Left cardiac atrium (tissue), 4 donors: ENCODE results near the gene DNAJC5. TPM values are rescaled to one million over a fixed set of nuclear protein-coding genes. Genes with fewer than 3 reads are reported as not detected.
"Not testable (repeated sequence)": the region's sequence is repeated elsewhere in the genome, so short reads cannot be mapped to it uniquely, and the experiment has no call there.

Source experiments
- ATAC-seq, 2 donors: fragments of 200-7000 bp; cut with Tn5 transposase; one replicate each; pipeline ENCODE4 v1.9.1; 2020; ENCODE audit warnings: mild to moderate bottlenecking in 2 of 2, moderate library complexity in 2 of 2
- DNase-seq: peaks from one replicate; pipeline ENCODE4 v3.0.0-alpha.2; 2020
- intact Hi-C, 2 donors: fragments of 100-400 bp; cut with DNase I; formaldehyde crosslinking; loops; one replicate each; pipeline versions ENCODE4 v1.14.1 to v1.15.1; 2022 to 2023
- total RNA-seq, 2 donors: library from RNA; stranded (reverse); fragmentation: NEBNext Ultra II Directional; extraction: Animal tissue kit (Norgen Biotek cat#: 25700); gene quantifications; one replicate each; pipeline ENCODE4 v1.2.1, GENCODE V29; 2021
- donor health status: DM: no; HTN: yes; CAD: no.
- donor health status: DM: no; HTN: yes; CAD: no; lungs with severe emphysema.
- donor health status: DM: yes; HTN: yes; CAD: no.
- donor health status: Dilated cardiomyopathy.

DNAJC5 gene
- total RNA-seq, 2 donors from 2014 or later = 41.9 to 53.4 TPM

- DNase-seq (peak; percentile 31), ATAC-seq (no peak)
- intact Hi-C loops = no loop called here
These were observed 74.2 kb downstream of the DNAJC5 start for GRCh38 chr20:63968928-63969760.

DNA sequence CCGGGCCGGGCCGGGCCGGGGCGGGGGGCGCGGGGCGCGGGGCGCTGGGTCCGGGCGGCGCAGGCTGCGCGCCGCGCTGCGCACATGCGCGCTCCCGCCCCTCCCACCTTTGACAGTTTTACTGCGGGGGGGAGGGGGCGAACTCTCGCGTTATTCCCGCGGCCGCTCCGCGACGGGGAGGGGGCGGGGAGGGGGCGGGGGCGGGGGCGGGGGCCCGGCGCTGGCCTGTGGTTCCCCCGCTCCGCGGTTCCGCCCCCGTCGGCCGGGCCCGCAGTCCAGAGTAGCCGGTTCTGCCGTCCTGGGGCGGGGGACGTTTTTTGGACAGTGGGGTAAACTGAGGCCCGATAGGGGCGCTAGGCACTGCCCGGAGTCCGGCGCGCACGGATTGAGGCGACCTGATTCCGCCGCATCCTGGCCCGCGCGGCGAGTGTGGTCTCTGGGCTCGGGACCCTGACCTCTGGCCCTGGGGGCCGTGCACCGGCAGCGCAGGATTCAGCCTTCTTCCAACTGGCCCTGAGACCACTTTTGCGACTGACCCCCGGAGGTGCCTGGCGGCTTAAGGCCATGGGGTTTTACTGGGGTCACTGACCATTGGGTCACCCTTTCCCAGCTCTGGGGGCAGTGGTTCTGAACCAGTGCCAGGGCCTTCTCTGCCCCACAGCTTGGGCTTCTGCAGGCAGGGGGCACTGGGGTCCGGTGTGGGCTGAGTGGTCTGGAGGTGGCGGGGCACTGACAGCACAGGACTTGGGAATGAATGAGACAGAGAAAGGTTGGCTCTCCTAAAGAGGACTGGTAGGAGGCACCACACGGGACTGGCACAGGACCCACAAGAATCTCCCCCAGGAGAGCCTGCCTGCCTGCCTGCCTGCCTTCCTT is 75.2 kb downstream of the DNAJC5 start, which contains the start of gene ZNF512B:
ZNF512B (minus strand) TSS at position 93 of the 876 bp plus-strand sequence. CDS start 1,980 bp downstream, outside the sequence.
- DNase-seq (peak; percentile 82), ATAC-seq (peak; percentile 43 to 64)
- intact Hi-C loops = loop anchor here (5.0 kb wide), 3 partner anchors 63 to 433 kb away; partner anchors contain the start of gene PTK6 (in 1 of the 2)

GRCh38 chr20:63970714-63971431 is 75.9 kb downstream of the DNAJC5 start:
- no peak for DNase-seq
- no peak for ATAC-seq
- intact Hi-C loops = loop anchor here (5.0 kb wide), 3 partner anchors 64 to 434 kb away; partner anchors contain the start of gene PTK6 (in 1 of the 2)

DNA sequence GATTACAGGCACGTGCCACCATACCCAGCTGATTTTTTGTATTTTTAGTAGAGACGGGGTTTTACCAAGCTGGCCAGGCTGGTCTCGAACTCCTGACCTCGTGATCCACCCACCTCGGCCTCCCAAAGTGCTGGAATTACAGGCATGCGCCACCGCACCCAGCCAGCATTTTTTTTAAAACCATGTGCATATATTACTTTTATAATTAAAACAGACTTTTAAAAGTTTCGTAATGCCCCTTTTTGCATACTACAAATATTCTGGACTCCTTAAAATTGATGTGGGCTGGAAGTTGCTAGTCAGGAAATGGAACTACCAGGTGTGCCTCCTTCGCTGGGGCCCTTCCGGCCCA is 77.0 kb downstream of the DNAJC5 start:
- not testable (repeated sequence) for ATAC-seq, DNase-seq
- intact Hi-C loops = loop anchor here (5.0 kb wide), 3 partner anchors 65 to 435 kb away; partner anchors contain the start of gene PTK6 (in 1 of the 2)

- ATAC-seq (no peak), DNase-seq (peak; percentile 46)
- intact Hi-C loops = loop anchor here (5.0 kb wide), 3 partner anchors 65 to 435 kb away; partner anchors contain the start of gene PTK6 (in 1 of the 2)
These were observed 77.6 kb downstream of the DNAJC5 start for GRCh38 chr20:63972312-63973159.

- intact Hi-C loops = loop anchor here (5.0 kb wide), 3 partner anchors 66 to 436 kb away; partner anchors contain the start of gene PTK6 (in 1 of the 2)
- ATAC-seq (no peak), DNase-seq (no peak)
These were observed 78.2 kb downstream of the DNAJC5 start for GRCh38 chr20:63973160-63973479.

GRCh38 chr20:63973636-63974401 is 78.9 kb downstream of the DNAJC5 start:
- intact Hi-C loops = loop anchor here (5.0 kb wide), 3 partner anchors 67 to 437 kb away; partner anchors contain the start of gene PTK6 (in 1 of the 2)
- ATAC-seq = peak; percentile 82 to 85
- DNase-seq = peak; percentile 92

GRCh38 chr20:63974402-63975200 is 79.7 kb downstream of the DNAJC5 start:
- DNase-seq (peak; percentile 25), ATAC-seq (no peak)
- intact Hi-C loops = loop anchor here (5.0 kb wide), 3 partner anchors 67 to 437 kb away; partner anchors contain the start of gene PTK6 (in 2 of the 2)

DNA sequence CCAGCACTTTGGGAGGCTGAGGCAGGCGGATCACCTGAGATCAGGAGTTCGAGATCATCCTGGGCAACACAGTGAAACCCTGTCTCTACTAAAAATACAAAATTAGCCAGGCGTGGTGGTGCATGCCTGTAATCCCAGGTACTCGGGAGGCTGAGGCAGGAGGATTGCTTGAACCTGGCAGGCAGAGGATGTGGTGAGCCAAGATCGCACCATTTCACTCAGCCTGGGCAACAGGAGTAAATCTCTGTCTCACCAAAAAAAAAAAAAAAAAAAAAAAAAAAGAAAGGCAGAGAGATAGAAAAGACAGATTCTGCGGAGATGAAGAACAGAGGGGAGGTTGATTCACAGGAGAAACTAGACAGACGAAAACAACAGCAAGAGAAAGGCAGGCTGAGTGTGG is 81.6 kb downstream of the DNAJC5 start:
- not testable (repeated sequence) for ATAC-seq, DNase-seq
- intact Hi-C loops = loop anchor here in 1 of 2 donors (5.0 kb wide), 1 partner anchor 439 kb away; the partner anchor contains the start of gene PTK6

DNA sequence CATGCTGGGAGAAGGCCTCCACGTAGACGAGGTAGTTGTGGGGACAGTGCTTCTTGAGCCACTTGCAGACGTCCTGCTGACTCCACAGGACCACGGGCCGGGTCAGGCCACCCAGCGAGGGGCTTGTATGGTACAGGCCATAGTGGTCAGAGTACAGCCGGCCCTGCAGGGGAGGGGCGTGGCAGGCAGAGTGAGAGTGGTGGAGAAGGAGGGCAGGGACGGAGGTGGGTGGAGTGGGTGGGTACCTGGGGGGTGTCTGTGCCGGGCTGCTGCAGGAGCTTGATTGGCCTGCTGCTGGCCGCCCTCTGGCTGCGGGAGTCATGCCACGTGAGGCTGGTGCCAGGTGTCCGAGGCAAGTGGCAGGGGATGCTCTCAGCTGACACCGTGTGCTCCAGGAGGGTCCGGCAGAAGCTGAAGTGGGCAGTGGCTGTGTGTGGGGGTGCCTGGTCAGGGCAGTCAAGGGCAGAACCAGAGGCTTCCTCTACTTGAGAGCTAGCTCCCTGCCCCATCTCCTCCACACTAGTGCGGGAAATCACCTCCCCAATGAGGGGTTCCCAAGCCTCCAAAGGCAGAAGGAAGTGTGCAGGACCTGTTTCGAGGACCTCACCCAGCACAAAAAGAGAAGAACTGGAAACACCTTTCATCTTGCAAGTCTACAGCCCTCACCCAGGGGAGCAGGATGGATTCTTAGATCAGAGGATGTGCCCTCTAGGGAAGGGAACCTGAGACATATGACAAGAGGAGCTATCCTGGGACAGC is 82.2 kb downstream of the DNAJC5 start:
- ATAC-seq (no peak), DNase-seq (peak; percentile 24)
- intact Hi-C loops = loop anchor here in 1 of 2 donors (5.0 kb wide), 1 partner anchor 440 kb away; the partner anchor contains the start of gene PTK6

DNA sequence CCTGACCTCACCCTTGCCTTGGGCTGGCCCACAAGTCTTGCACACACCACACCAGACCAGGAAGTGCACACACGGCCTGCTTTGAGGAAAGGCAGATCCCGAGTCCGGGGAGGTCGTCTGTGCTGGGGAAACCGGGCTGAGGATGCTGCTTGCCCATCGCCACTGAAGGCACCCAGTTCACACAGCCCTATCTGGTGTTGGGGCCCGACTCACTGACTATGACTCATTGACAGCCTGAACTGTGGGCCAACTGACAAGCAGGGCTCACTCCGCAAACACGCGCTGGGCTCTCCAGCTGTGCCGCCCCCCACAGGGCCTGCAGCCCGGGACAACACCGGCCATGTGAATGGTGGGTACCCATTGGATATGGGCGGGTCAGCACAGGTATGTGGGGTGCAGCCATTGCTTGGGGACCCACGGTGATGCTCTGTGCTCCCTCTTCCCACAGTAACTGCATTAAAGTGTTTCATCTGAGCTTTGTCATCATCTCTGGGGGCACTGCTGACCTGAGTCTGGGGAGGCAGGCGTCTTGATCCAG is 82.9 kb downstream of the DNAJC5 start:
- intact Hi-C loops = loop anchor here in 1 of 2 donors (5.0 kb wide), 1 partner anchor 441 kb away; the partner anchor contains the start of gene PTK6
- ATAC-seq (peak in 1 of 2 donors; percentile 2), DNase-seq (peak; percentile 30)

- DNase-seq (peak; percentile 83), ATAC-seq (peak; percentile 27 to 42)
- intact Hi-C loops = loop anchor here in 1 of 2 donors (5.0 kb wide), 1 partner anchor 441 kb away; the partner anchor contains the start of gene PTK6
These were observed 83.6 kb downstream of the DNAJC5 start for GRCh38 chr20:63978319-63979228.

DNA sequence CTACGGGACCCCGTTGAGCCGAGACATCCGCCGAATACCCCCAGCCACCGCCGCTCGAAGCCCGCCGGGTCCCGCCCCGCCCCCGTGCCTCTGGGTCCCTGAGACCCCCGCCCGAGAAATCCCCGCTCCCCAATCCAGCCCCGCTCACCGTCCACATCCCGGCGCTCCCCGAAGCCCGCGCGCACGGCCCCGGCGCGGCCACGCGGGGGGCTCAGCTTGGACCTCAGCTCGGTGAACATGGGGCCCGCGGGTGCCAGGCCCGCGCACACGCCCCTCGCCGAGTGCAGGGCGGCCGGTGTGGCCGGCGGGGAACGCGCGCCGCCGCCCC is 84.3 kb downstream of the DNAJC5 start:
- no peak for ATAC-seq
- no peak for DNase-seq
- intact Hi-C loops = loop anchor here in 1 of 2 donors (5.0 kb wide), 1 partner anchor 442 kb away; the partner anchor contains the start of gene PTK6
